ENCODE results near the gene PRKCI. TPM values are rescaled to one million over a fixed set of nuclear protein-coding genes. Genes with fewer than 3 reads are reported as not detected.

Gene PRKCI
- 10 to 100 TPM; 12.0 to 28.7 (median 18.5) TPM for total RNA-seq
- polyA plus RNA-seq: 1 to 10 TPM; 3.6 to 5.8 (median 3.8) TPM
- long read RNA-seq, donor 1, full-length matches to known transcripts: 6 of 6 reads
- long read RNA-seq, donor 1, partial matches to known transcripts: 0 of 6 reads
- long read RNA-seq, donor 1, other reads (novel, unspliced or antisense): 0 of 6 reads
- long read RNA-seq, donor 2, full-length matches to known transcripts: 4 of 10 reads
- long read RNA-seq, donor 2, partial matches to known transcripts: 6 of 10 reads
- long read RNA-seq, donor 2, other reads (novel, unspliced or antisense): 0 of 10 reads

- Histone ChIP-seq H3K4me3 (peak within 1 kb of the TSS; percentile 61 to 94 (median 86)), H3K9me3 (peaks cover 0 to 2% (median 0%) of the 10 kb centered on the region in 8 donors), H3K36me3 (no peaks in the 10 kb centered on the region), H3K4me1 (peaks cover 0 to 36% (median 20%) of the 10 kb centered on the region in 6 donors), H3K27me3 (replicated peaks in 1 of 7) (no peaks in the 10 kb centered on the region), H3K27ac (peak within 1 kb of the TSS; percentile 72 to 91 (median 85))
- WGBS, 5 donors: 0 to 1% (median 1%) methylated on average over 24 to 60 of the region's 60 CpGs
- peak; percentile 97 for DNase-seq
- intact Hi-C loops (cut with DNase I; ENCODE audit: low total_unique reads): no loop called here
- no peak for TF ChIP-seq CTCF (IDR thresholded peaks at IDR 0.05 in 8 of 11, conservative IDR thresholded peaks at IDR 0.05 in 3 of 11)
- TF ChIP-seq POLR2A (IDR thresholded peaks at IDR 0.05): peak in 1 of 3 donors; percentile 54
- TF ChIP-seq POLR2AphosphoS5 (IDR thresholded peaks at IDR 0.05): peak; percentile 87 to 93 (median 90)
Measured at GRCh38 chr3:170221924-170222646, at the start of gene PRKCI. Gene PRKCI (plus strand): TSS chr3:170222424. CDS start chr3:170222670, 246 bp downstream.

GRCh38 chr3:170178651-170179050, 43.6 kb upstream of the PRKCI start:
- intact Hi-C loops (cut with DNase I; ENCODE audit: low total_unique reads): loop anchor here (10.0 kb wide), 1 partner anchor 404 kb away; the partner anchor contains the start of gene MYNN
- no peak for DNase-seq
- H3K4me3 ChIP-seq: peak overlapping the region in 3 of 8 donors; percentile 1 to 84 (median 78)
- H3K9me3 ChIP-seq: no peaks in the 10 kb centered on the region
- peaks cover 19 to 76% (median 57%) of the 10 kb centered on the region in 6 donors for H3K4me1 ChIP-seq
- peaks cover 0 to 51% (median 42%) of the 10 kb centered on the region in 6 donors for H3K36me3 ChIP-seq
- no peaks in the 10 kb centered on the region for H3K27me3 ChIP-seq (replicated peaks in 1 of 7)
- WGBS, 5 donors: 25 to 42% (median 35%) methylated on average over 3 of the region's 3 CpGs
- H3K27ac ChIP-seq: peak overlapping the region in 7 of 8 donors; percentile 98 to 99 (median 99)
- TF ChIP-seq POLR2AphosphoS5 (IDR thresholded peaks at IDR 0.05) (no peak), CTCF (IDR thresholded peaks at IDR 0.05 in 8 of 11, conservative IDR thresholded peaks at IDR 0.05 in 3 of 11) (no peak), POLR2A (IDR thresholded peaks at IDR 0.05) (no peak)

GRCh38 chr3:170179432-170179831, 42.8 kb upstream of the PRKCI start:
- WGBS, 5 donors: 26 to 60% (median 37%) methylated on average over 1 of the region's 1 CpG
- intact Hi-C loops (cut with DNase I; ENCODE audit: low total_unique reads): loop anchor here (10.0 kb wide), 1 partner anchor 405 kb away; the partner anchor contains the start of gene MYNN
- TF ChIP-seq POLR2A (IDR thresholded peaks at IDR 0.05) (no peak), POLR2AphosphoS5 (IDR thresholded peaks at IDR 0.05) (no peak), CTCF (IDR thresholded peaks at IDR 0.05 in 8 of 11, conservative IDR thresholded peaks at IDR 0.05 in 3 of 11) (no peak)

More at GRCh38 chr3:170179432-170179831, 42.8 kb upstream of the PRKCI start:
- Histone ChIP-seq H3K9me3 (no peaks in the 10 kb centered on the region), H3K27me3 (replicated peaks in 1 of 7) (no peaks in the 10 kb centered on the region), H3K4me1 (peaks cover 19 to 69% (median 52%) of the 10 kb centered on the region in 6 donors), H3K36me3 (peaks cover 0 to 44% (median 35%) of the 10 kb centered on the region in 6 donors), H3K27ac (peak overlapping the region in 7 of 8 donors; percentile 98 to 99 (median 99)), H3K4me3 (peak overlapping the region in 5 of 8 donors; percentile 59 to 89 (median 84))
- DNase-seq: no peak

Measured in spleen (tissue), 13 donors.